Activated naive CD8-positive, alpha-beta T cell treated with anti-CD3 and anti-CD28 coated beads for 36 hours (primary cell): ENCODE data around the gene ZNRF3. TPM values are rescaled to one million over a fixed set of nuclear protein-coding genes. Genes with fewer than 3 reads are reported as not detected.
"Not testable (repeated sequence)": the region's sequence is repeated elsewhere in the genome, so short reads cannot be mapped to it uniquely, and the experiment has no call there.

Source experiments
- DNase-seq: peaks from one replicate; pipeline ENCODE4 v3.0.0; 2021
- H3K27ac Mint-ChIP-seq: one replicate; pipeline ENCODE4 v1.8.0; 2022; ENCODE audit warnings: mild to moderate bottlenecking, moderate library complexity, mixed read lengths
- H3K27me3 Mint-ChIP-seq: one replicate; pipeline ENCODE4 v1.8.0; 2022; ENCODE audit warnings: mild to moderate bottlenecking, mixed read lengths
- H3K36me3 Mint-ChIP-seq: one replicate; pipeline ENCODE4 v1.8.0; 2021; ENCODE audit warnings: mild to moderate bottlenecking, mixed read lengths
- H3K4me1 Mint-ChIP-seq: one replicate; pipeline ENCODE4 v1.8.0; 2021; ENCODE audit warnings: mixed read lengths
- H3K4me3 Mint-ChIP-seq: one replicate; pipeline ENCODE4 v1.8.0; 2022; ENCODE audit warnings: mild to moderate bottlenecking, moderate library complexity, mixed read lengths
- H3K9me3 Mint-ChIP-seq: one replicate; pipeline ENCODE4 v1.8.0; 2022; ENCODE audit warnings: mixed read lengths
- total RNA-seq, 2 experiments: library from RNA; stranded (reverse); gene quantifications; one replicate each; pipeline ENCODE4 v1.2.3, GENCODE V29; 2021

The ZNRF3 gene
- total RNA-seq, 2 experiments from 2014 or later, result 2.2 to 2.4 TPM

DNA sequence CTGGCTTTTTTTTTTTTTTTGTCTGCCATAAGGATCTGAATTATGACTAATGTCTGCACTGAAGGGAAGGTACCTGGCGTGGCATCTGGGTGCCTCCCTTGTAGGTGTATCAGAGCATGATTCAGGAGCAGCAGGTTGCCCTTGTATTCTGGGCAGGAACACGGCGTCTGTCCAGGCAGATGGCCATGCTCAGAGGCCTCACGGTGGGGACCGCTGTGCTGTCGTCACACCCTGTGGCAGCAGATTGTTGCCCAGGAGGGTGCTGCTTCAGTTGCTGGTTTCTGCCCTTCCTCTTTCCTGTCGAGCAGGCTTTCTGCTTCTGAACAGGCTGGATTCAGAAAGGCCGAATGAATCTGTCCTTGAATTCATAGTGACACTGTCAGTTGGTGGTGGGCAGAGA lies 11.0 kb downstream of the ZNRF3 start:
- H3K36me3 Mint-ChIP-seq, result no peaks in the 10 kb centered on the region

GRCh38 chr22:28894807-28895206 lies 11.4 kb downstream of the ZNRF3 start:
- peaks cover 15% of the 10 kb centered on the region for H3K4me1 Mint-ChIP-seq
- H3K27ac Mint-ChIP-seq, result no peak overlapping the region
- no peaks in the 10 kb centered on the region for H3K9me3 Mint-ChIP-seq
- no peaks in the 10 kb centered on the region for H3K36me3 Mint-ChIP-seq
- DNase-seq, result no peak
- H3K4me3 Mint-ChIP-seq, result no peak overlapping the region
- peaks cover 13% of the 10 kb centered on the region for H3K27me3 Mint-ChIP-seq

More for the DNA sequence above, 11.0 kb downstream of the ZNRF3 start:
- Mint-ChIP-seq H3K27me3 (peaks cover 15% of the 10 kb centered on the region), H3K27ac (no peak overlapping the region), H3K4me3 (no peak overlapping the region), H3K9me3 (no peaks in the 10 kb centered on the region), H3K4me1 (peaks cover 19% of the 10 kb centered on the region)
- DNase-seq, result no peak

DNA sequence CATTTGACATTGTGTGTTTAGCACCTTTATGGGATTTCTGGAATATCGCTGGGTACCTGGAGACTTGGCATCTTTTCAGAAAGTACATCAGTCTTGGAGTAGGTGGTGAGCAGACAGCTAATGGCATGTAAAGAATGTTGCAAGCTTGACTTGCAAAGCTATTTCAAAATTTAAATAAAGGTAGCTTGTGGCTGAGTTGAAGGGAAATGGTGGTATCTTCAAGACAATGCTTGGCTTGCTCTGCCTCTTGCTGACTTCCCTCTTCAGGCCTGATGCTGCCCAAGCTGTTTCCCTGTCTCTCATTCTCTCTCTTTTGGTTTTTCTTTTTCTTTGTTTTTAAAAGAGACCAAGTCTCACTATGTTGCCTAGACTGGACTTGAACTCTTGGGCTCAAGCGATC lies 13.2 kb downstream of the ZNRF3 start:
- H3K9me3 Mint-ChIP-seq, result no peaks in the 10 kb centered on the region

GRCh38 chr22:28898233-28898629 lies 14.9 kb downstream of the ZNRF3 start:
- DNase-seq, result no peak
- Mint-ChIP-seq H3K27me3 (peaks cover 15% of the 10 kb centered on the region), H3K9me3 (no peaks in the 10 kb centered on the region), H3K4me1 (peaks cover 16% of the 10 kb centered on the region), H3K36me3 (no peaks in the 10 kb centered on the region), H3K27ac (no peak overlapping the region), H3K4me3 (no peak overlapping the region)

More for the DNA sequence above, 13.2 kb downstream of the ZNRF3 start:
- Mint-ChIP-seq H3K36me3 (no peaks in the 10 kb centered on the region), H3K27ac (no peak overlapping the region), H3K4me1 (peaks cover 20% of the 10 kb centered on the region), H3K27me3 (peaks cover 11% of the 10 kb centered on the region), H3K4me3 (no peak overlapping the region)
- no peak for DNase-seq

GRCh38 chr22:28899199-28899853 lies 16.0 kb downstream of the ZNRF3 start:
- H3K27ac Mint-ChIP-seq, result no peak overlapping the region
- DNase-seq, result peak; percentile 36
- peaks cover 2% of the 10 kb centered on the region for H3K36me3 Mint-ChIP-seq
- H3K4me1 Mint-ChIP-seq, result peaks cover 16% of the 10 kb centered on the region
- H3K4me3 Mint-ChIP-seq, result no peak overlapping the region
- peaks cover 25% of the 10 kb centered on the region for H3K27me3 Mint-ChIP-seq
- H3K9me3 Mint-ChIP-seq, result no peaks in the 10 kb centered on the region

DNA sequence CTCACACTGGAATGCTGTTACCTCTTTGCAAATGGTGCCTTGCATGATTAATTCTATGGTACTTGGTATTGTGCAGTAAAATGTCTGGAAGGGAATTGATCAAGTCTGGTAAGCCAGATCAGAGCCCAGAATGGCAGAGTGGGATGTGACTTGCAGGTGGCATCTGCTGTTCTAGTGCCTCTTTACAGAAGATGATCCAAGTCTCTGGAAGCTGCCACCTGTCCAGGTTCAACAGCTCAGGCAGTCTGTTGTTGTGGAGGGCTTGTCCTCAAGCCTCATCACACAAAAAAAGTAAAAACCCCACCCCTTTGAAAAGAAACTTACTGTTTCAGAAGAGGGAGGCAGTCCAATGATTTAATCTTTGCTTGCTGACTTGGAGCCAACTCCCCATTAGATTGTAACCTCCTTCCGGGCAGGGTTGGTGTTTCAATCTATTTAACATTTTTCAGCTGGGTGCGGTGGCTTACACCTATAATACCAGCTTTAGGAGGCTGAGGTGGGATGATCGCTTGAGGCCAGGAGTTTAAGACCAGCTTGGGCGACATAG lies 17.1 kb downstream of the ZNRF3 start:
- peaks cover 34% of the 10 kb centered on the region for H3K27me3 Mint-ChIP-seq
- no peak overlapping the region for H3K27ac Mint-ChIP-seq
- peaks cover 18% of the 10 kb centered on the region for H3K4me1 Mint-ChIP-seq
- no peak for DNase-seq
- H3K4me3 Mint-ChIP-seq, result no peak overlapping the region
- no peaks in the 10 kb centered on the region for H3K9me3 Mint-ChIP-seq
- peaks cover 2% of the 10 kb centered on the region for H3K36me3 Mint-ChIP-seq

DNA sequence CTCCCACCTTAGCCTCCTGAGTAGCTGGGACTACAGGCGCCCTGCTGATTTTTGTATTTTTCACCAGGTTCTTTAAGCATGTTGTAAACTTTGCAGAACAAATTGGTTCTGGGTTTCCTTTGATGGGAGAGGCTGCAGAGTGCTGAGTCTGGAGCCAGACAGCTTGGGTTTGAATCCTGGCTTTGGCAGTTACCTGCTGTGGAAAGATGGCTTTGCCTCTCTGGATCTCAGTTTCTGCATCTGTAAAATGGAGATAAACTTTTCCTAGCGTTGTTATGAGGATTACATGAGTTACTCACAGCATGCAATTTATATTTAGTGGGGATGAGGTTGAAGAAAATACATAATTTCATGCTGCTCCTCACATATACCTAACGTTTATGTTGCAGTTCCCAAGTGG lies 19.1 kb downstream of the ZNRF3 start:
- H3K27ac Mint-ChIP-seq, result no peak overlapping the region
- H3K9me3 Mint-ChIP-seq, result no peaks in the 10 kb centered on the region
- H3K27me3 Mint-ChIP-seq, result peaks cover 38% of the 10 kb centered on the region
- H3K4me3 Mint-ChIP-seq, result no peak overlapping the region
- H3K36me3 Mint-ChIP-seq, result peaks cover 4% of the 10 kb centered on the region
- H3K4me1 Mint-ChIP-seq, result peaks cover 29% of the 10 kb centered on the region
- DNase-seq, result no peak

DNA sequence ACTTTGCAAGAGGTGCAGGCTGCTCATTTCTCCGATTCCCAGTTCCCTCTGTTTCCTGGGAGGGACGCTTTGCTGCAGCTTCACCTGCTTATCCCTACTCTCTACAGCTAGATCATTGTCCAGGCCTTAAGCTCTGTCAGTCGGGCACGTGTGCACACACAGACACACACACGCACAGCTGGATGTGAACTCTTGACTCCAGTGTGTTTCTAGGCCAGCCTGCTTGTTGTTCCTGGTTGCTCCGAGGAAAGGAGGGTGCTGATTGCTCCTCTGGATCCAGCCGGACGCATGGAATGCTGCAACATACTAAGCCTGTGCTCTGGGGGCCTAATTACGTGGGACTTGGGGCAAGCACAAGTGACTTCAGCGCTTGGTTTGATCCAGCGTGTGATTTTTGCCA lies 19.7 kb downstream of the ZNRF3 start:
- Mint-ChIP-seq H3K36me3 (peaks cover 4% of the 10 kb centered on the region), H3K27me3 (peaks cover 34% of the 10 kb centered on the region), H3K4me3 (no peak overlapping the region), H3K9me3 (no peaks in the 10 kb centered on the region), H3K27ac (no peak overlapping the region), H3K4me1 (peaks cover 35% of the 10 kb centered on the region)
- DNase-seq, result no peak

- H3K27ac Mint-ChIP-seq, result no peak overlapping the region
- no peak overlapping the region for H3K4me3 Mint-ChIP-seq
- peaks cover 34% of the 10 kb centered on the region for H3K27me3 Mint-ChIP-seq
- H3K36me3 Mint-ChIP-seq, result peaks cover 4% of the 10 kb centered on the region
- H3K4me1 Mint-ChIP-seq, result peaks cover 38% of the 10 kb centered on the region
- H3K9me3 Mint-ChIP-seq, result no peaks in the 10 kb centered on the region
- no peak for DNase-seq
These were observed 20.4 kb downstream of the ZNRF3 start for GRCh38 chr22:28903729-28904128.

DNA sequence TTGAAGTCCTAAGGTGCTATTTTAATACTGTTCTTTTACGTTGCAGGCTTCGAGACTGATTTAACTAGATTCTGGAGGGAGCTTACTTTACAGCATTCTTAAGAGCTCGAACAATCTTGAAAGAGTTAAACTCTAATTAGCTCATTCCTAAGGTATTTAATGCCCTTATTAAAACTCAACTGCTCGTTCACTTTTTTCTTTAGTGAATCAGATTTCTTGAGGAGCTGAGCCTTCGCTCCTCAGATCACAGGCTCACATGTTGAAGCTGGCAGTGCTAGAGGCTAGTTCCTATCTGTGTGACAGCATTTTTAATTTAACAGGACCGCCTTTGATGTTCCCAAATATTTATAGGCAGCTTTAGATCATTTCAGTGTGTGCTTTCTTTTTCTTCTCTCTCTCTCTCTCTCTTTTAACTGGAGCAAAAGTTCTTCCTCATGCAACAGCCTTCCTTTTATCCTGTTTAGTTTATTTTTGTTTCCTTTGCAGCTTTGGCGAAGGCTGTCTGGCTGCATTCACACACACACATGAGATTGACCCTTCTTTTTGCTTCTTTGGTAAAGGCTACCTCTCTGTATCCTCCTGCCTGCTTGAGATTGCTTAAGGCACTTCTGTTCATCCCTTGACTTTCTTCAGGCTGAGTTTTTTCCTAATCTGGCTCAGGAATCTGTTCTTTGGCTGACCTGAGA lies 21.0 kb downstream of the ZNRF3 start:
- DNase-seq, result no peak
- Mint-ChIP-seq H3K9me3 (no peaks in the 10 kb centered on the region), H3K27ac (no peak overlapping the region), H3K4me1 (peaks cover 38% of the 10 kb centered on the region), H3K36me3 (peaks cover 4% of the 10 kb centered on the region), H3K4me3 (no peak overlapping the region), H3K27me3 (peaks cover 34% of the 10 kb centered on the region)

- Mint-ChIP-seq H3K9me3 (no peaks in the 10 kb centered on the region), H3K27me3 (peaks cover 32% of the 10 kb centered on the region)
These were observed 22.0 kb downstream of the ZNRF3 start for GRCh38 chr22:28905256-28905832.

GRCh38 chr22:28906312-28906711 lies 22.9 kb downstream of the ZNRF3 start:
- Mint-ChIP-seq H3K27me3 (peaks cover 40% of the 10 kb centered on the region), H3K4me3 (no peak overlapping the region), H3K27ac (no peak overlapping the region), H3K9me3 (no peaks in the 10 kb centered on the region), H3K4me1 (peaks cover 37% of the 10 kb centered on the region), H3K36me3 (peaks cover 4% of the 10 kb centered on the region)
- DNase-seq, result no peak

More at GRCh38 chr22:28905256-28905832, 22.0 kb downstream of the ZNRF3 start:
- H3K36me3 Mint-ChIP-seq, result peaks cover 4% of the 10 kb centered on the region
- H3K4me1 Mint-ChIP-seq, result peaks cover 36% of the 10 kb centered on the region
- DNase-seq, result no peak
- no peak overlapping the region for H3K4me3 Mint-ChIP-seq
- H3K27ac Mint-ChIP-seq, result no peak overlapping the region

DNA sequence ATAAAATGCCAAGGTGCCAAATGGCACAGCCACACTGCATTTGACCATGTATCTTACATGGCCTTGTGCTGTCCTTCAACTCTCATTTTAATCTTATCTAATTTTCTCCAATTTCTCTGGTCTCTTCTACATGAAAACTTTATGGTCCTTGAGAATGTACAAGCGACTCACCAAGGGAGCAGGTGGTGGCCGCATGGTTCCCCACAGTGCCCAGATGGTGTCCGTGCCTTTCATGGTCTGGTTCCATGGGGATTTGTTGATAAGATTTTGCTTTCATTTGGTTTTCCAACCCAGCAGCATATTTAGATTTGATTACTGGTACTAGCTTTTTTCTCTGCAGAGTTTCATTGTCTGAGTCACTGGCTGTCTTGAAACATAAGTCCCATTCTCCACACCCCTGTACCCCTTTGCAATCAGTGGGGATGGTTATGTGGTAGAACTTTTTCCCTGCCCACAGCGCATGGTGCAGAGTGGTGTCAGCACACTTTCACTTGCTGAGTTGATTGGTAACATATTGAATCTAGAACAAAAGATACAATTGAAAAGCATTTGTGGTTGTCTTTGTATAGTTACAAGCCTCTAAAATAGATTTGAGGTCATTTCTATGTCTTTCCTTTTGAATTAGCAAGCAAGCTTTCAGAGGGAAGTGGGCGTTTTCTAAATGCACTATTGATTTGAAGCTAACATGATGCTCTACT lies 24.1 kb downstream of the ZNRF3 start:
- H3K9me3 Mint-ChIP-seq, result no peaks in the 10 kb centered on the region
- peaks cover 4% of the 10 kb centered on the region for H3K36me3 Mint-ChIP-seq
- no peak overlapping the region for H3K4me3 Mint-ChIP-seq
- H3K27me3 Mint-ChIP-seq, result peaks cover 43% of the 10 kb centered on the region
- peak; percentile 77 for DNase-seq
- H3K4me1 Mint-ChIP-seq, result peaks cover 37% of the 10 kb centered on the region
- peak overlapping the region; percentile 90 for H3K27ac Mint-ChIP-seq

GRCh38 chr22:28908810-28909209 lies 25.4 kb downstream of the ZNRF3 start:
- not testable (repeated sequence) for H3K4me3 Mint-ChIP-seq

DNA sequence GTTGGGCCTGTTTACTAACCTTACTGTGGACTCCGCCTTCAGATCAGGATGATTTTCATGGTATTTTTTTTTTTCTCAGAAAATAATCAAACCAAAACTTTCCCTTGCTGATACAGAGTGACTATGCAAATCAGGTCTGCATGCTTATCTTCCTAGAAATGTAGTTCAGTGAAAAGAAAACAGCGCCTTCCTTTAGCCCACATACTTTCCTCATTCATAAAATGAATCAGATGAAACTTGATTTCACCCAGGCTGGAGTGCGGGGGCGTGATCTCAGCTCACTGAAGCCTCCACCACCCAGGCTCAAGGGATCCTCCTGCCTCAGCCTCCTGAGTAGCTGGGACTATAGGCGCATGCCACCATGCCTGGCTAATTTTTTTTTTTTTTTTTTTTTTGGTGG lies 26.0 kb downstream of the ZNRF3 start:
- peaks cover 37% of the 10 kb centered on the region for H3K27me3 Mint-ChIP-seq

More at GRCh38 chr22:28908810-28909209, 25.4 kb downstream of the ZNRF3 start:
- peaks cover 38% of the 10 kb centered on the region for H3K27me3 Mint-ChIP-seq
- not testable (repeated sequence) for DNase-seq, H3K36me3 Mint-ChIP-seq, H3K9me3 Mint-ChIP-seq
- peaks cover 37% of the 10 kb centered on the region for H3K4me1 Mint-ChIP-seq
- H3K27ac Mint-ChIP-seq, result peak overlapping the region; percentile 54

More for the DNA sequence above, 26.0 kb downstream of the ZNRF3 start:
- peak overlapping the region; percentile 54 for H3K27ac Mint-ChIP-seq
- peaks cover 2% of the 10 kb centered on the region for H3K36me3 Mint-ChIP-seq
- no peak overlapping the region for H3K4me3 Mint-ChIP-seq
- peak; percentile 76 for DNase-seq
- no peaks in the 10 kb centered on the region for H3K9me3 Mint-ChIP-seq
- H3K4me1 Mint-ChIP-seq, result peaks cover 37% of the 10 kb centered on the region
